Fibroblast of skin of scalp (primary cell): Measurements from ENCODE around the gene CKS1B.

Source experiments
- DNase-seq: peaks from one replicate; pipeline ENCODE4 v3.0.0-alpha.2; 2013

CKS1B gene

GRCh38 chr1:154945962-154946850 lies 28.3 kb upstream of the CKS1B start:
- DNase-seq, result no peak

GRCh38 chr1:154948079-154948478 lies 26.4 kb upstream of the CKS1B start:
- no peak for DNase-seq

GRCh38 chr1:154951901-154952657 lies 22.4 kb upstream of the CKS1B start:
- no peak for DNase-seq

GRCh38 chr1:154952664-154953063 lies 21.8 kb upstream of the CKS1B start:
- no peak for DNase-seq

GRCh38 chr1:154953611-154954038 lies 20.9 kb upstream of the CKS1B start:
- DNase-seq, result no peak

GRCh38 chr1:154954541-154954940 lies 19.9 kb upstream of the CKS1B start:
- DNase-seq, result no peak

- peak; percentile 44 for DNase-seq
Observed at GRCh38 chr1:154955039-154955717, 19.3 kb upstream of the CKS1B start.

GRCh38 chr1:154955718-154956543 lies 18.6 kb upstream of the CKS1B start, which contains the start of gene PBXIP1:
PBXIP1 (minus strand) TSS chr1:154956099; CDS start chr1:154953721, 2,378 bp downstream.
- peak; percentile 89 for DNase-seq

GRCh38 chr1:154956544-154956941 lies 17.9 kb upstream of the CKS1B start:
- DNase-seq, result no peak

GRCh38 chr1:154957091-154957657 lies 17.3 kb upstream of the CKS1B start:
- DNase-seq, result no peak

GRCh38 chr1:154958036-154958435 lies 16.4 kb upstream of the CKS1B start:
- no peak for DNase-seq

- no peak for DNase-seq
Observed at GRCh38 chr1:154958681-154959425, 15.6 kb upstream of the CKS1B start.

GRCh38 chr1:154959426-154959780 lies 15.1 kb upstream of the CKS1B start:
- no peak for DNase-seq

GRCh38 chr1:154960446-154961136 lies 13.9 kb upstream of the CKS1B start:
- no peak for DNase-seq

GRCh38 chr1:154961207-154962155 lies 13.0 kb upstream of the CKS1B start, which contains the start of gene PYGO2:
PYGO2 (minus strand) TSS chr1:154961782; CDS start chr1:154961576, 206 bp downstream.
- peak; percentile 77 for DNase-seq

GRCh38 chr1:154962156-154962749 lies 12.2 kb upstream of the CKS1B start:
- DNase-seq, result no peak

GRCh38 chr1:154962795-154963330 lies 11.6 kb upstream of the CKS1B start:
- no peak for DNase-seq

- DNase-seq, result no peak
Observed at GRCh38 chr1:154963643-154964042, 10.8 kb upstream of the CKS1B start.
